PC-9 (cell line): Measurements from ENCODE around the gene TNK1. TPM values are rescaled to one million over a fixed set of nuclear protein-coding genes. Genes with fewer than 3 reads are reported as not detected.

Experiments used
- BruUV-seq: library from RNA; stranded (reverse); fragments of 400-500 nt; replicated peaks from 2 replicates; lab custom pipeline; 2021; lab: Mats Ljungman, UMichigan
- CTCF ChIA-PET: fragments of 300-600 bp; sonication (Branson Sonifier 250); formaldehyde crosslinking; loops from one replicate; lab custom pipeline; 2022; ENCODE audit warnings: antibody characterized with exemption; lab: Charles Lee
- POLR2A ChIA-PET: fragments of 300-600 bp; sonication (Branson Sonifier 250); formaldehyde crosslinking; loops from one replicate; lab custom pipeline; 2022; ENCODE audit warnings: antibody characterized with exemption; ENCODE audit not compliant: unreplicated experiment; lab: Charles Lee
- DNase-seq, 2 experiments: peaks; one replicate each; pipeline versions ENCODE4 v3.0.0 to v3.0.0-alpha.2; 2015 to 2022; ENCODE audit warnings: mixed read lengths in 1 of 2
- H2AFZ ChIP-seq: fragments of 200-600 bp; sonication (generic); 2 replicates; pipeline ENCODE4 v1.8.1; 2017; ENCODE audit warnings: antibody characterized with exemption
- H3F3A ChIP-seq: fragments of 200-600 bp; sonication (generic); 2 replicates; pipeline ENCODE4 v1.8.1; 2017; ENCODE audit warnings: antibody characterized with exemption, mild to moderate bottlenecking, low read depth; ENCODE audit not compliant: insufficient read depth
- H3K27ac ChIP-seq: fragments of 200-600 bp; sonication (generic); 2 replicates; pipeline ENCODE4 v1.6.1; 2016; ENCODE audit warnings: mixed run types
- H3K27me3 ChIP-seq: fragments of 200-600 bp; sonication (generic); 2 replicates; pipeline ENCODE4 v1.6.1; 2016; ENCODE audit warnings: low read depth, mixed run types; ENCODE audit not compliant: insufficient read depth
- H3K36me3 ChIP-seq: fragments of 200-600 bp; sonication (generic); 2 replicates; pipeline ENCODE4 v1.6.1; 2016; ENCODE audit warnings: low read depth, mixed run types
- H3K4me1 ChIP-seq: fragments of 200-600 bp; sonication (generic); replicated peaks from 2 replicates; pipeline ENCODE4 v1.6.1; 2016; ENCODE audit warnings: mixed run types; ENCODE audit not compliant: insufficient read depth
- H3K4me2 ChIP-seq: fragments of 200-600 bp; sonication (generic); 2 replicates; pipeline ENCODE4 v1.6.1; 2017; ENCODE audit warnings: mixed run types
- H3K4me3 ChIP-seq: fragments of 200-600 bp; sonication (generic); 2 replicates; pipeline ENCODE4 v1.6.1; 2016; ENCODE audit warnings: mixed run types
- H3K79me2 ChIP-seq: fragments of 200-600 bp; sonication (generic); 2 replicates; pipeline ENCODE4 v1.6.1; 2017; ENCODE audit warnings: low read depth, mixed run types
- H3K9me2 ChIP-seq: fragments of 200-600 bp; sonication (generic); 2 replicates; pipeline ENCODE4 v1.8.1; 2017; ENCODE audit warnings: mild to moderate bottlenecking; ENCODE audit not compliant: insufficient read depth
- H3K9me3 ChIP-seq: fragments of 200-600 bp; sonication (generic); 2 replicates; pipeline ENCODE4 v1.8.1; 2016; ENCODE audit warnings: low read depth; ENCODE audit not compliant: insufficient read depth
- H4K20me1 ChIP-seq: fragments of 200-600 bp; sonication (generic); 2 replicates; pipeline ENCODE4 v1.8.1; 2017; ENCODE audit not compliant: insufficient read depth
- EZH2 ChIP-seq: fragments of 200-600 bp; sonication (generic); IDR thresholded peaks from 2 replicates; pipeline ENCODE4 v1.8.0; 2017; ENCODE audit warnings: antibody characterized with exemption, low read depth
- intact Hi-C: fragments of 100-400 bp; cut with micrococcal nuclease; formaldehyde crosslinking; loops from one replicate; pipeline ENCODE4 v1.10.0; 2022; ENCODE audit not compliant: unreplicated experiment
- total RNA-seq: library from RNA; stranded (reverse); gene quantifications from 2 replicates; pipeline ENCODE4 v1.2.3, GENCODE V29; 2021
- TF ChIP-seq, protein P1 (sequence below): fragments of 200-600 bp; sonication (generic); conservative IDR thresholded peaks from 2 replicates; pipeline ENCODE4 v1.6.1; 2017; ENCODE audit warnings: mixed run types, antibody characterized with exemption, mild to moderate bottlenecking, moderate library complexity

Gene TNK1
- total RNA-seq, 1 experiment from 2014 or later, result 18.8 TPM

DNA sequence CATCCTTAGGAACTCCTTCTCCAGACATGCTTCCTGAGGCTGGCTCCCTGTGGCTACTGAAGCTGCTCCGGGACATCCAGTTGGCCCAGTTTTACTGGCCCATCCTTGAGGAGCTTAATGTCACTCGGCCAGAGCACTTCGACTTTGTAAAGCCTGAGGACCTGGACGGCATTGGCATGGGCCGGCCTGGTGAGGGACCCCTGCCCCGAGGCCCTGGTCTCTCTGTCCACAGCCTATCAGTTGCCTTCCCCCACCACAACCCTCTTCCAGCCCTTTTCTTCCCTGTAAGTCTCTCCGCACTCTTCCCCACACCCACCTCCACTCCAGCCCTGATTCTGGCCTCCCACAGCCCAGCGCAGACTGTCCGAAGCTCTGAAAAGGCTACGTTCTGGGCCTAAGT is 2.0 kb downstream of the TNK1 start:
- H3K79me2 ChIP-seq, result 0 out of 2 replicates have a peak, but pooled peaks cover 4% of the 10 kb centered on the region
- BruUV-seq, result no TSS peak
- H3K27ac ChIP-seq, result no peak overlapping the region
- intact Hi-C loops, result no loop called here
- TF ChIP-seq EZH2, result no peak
- TF ChIP-seq, protein P1, sequence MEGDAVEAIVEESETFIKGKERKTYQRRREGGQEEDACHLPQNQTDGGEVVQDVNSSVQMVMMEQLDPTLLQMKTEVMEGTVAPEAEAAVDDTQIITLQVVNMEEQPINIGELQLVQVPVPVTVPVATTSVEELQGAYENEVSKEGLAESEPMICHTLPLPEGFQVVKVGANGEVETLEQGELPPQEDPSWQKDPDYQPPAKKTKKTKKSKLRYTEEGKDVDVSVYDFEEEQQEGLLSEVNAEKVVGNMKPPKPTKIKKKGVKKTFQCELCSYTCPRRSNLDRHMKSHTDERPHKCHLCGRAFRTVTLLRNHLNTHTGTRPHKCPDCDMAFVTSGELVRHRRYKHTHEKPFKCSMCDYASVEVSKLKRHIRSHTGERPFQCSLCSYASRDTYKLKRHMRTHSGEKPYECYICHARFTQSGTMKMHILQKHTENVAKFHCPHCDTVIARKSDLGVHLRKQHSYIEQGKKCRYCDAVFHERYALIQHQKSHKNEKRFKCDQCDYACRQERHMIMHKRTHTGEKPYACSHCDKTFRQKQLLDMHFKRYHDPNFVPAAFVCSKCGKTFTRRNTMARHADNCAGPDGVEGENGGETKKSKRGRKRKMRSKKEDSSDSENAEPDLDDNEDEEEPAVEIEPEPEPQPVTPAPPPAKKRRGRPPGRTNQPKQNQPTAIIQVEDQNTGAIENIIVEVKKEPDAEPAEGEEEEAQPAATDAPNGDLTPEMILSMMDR, result no peak
- no peaks in the 10 kb centered on the region for H3F3A ChIP-seq
- no peak overlapping the region for H3K4me3 ChIP-seq
- ChIA-PET POLR2A (interaction anchor here (0.6 kb wide), 1 partner anchor 8 kb away, joined by 5 read pairs; no protein-coding TSS in a partner anchor), CTCF (interaction anchor here (0.6 kb wide), 2 partner anchors 25 to 765 kb away, joined by 5 to 6 read pairs; no protein-coding TSS in a partner anchor)
- H3K4me2 ChIP-seq, result no peak overlapping the region
- H3K9me3 ChIP-seq, result no peaks in the 10 kb centered on the region
- no peak overlapping the region for H2AFZ ChIP-seq
- no peaks in the 10 kb centered on the region for H4K20me1 ChIP-seq
- no peaks in the 10 kb centered on the region for H3K9me2 ChIP-seq
- DNase-seq, result no peak
- H3K36me3 ChIP-seq, result no peaks in the 10 kb centered on the region
- no peaks in the 10 kb centered on the region for H3K4me1 ChIP-seq
- H3K27me3 ChIP-seq, result no peaks in the 10 kb centered on the region

DNA sequence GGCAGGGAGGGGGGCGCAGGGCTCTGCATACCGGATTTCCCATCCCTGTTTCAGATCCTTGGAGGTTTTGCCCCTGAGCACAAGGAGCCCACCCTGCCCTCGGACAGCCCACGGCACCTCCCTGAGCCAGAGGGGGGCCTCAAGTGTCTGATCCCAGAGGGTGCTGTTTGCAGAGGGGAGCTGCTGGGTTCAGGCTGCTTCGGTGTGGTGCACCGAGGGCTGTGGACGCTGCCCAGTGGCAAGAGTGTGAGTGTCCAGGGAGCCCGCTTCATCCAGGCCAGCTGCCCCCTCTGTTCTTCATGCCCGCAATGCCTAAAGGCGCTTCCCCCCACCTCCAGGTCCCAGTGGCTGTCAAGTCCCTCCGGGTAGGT is 2.5 kb downstream of the TNK1 start:
- TF ChIP-seq EZH2, result no peak
- TF ChIP-seq, protein P1, result no peak
- no peak overlapping the region for H3K4me3 ChIP-seq
- H3K27me3 ChIP-seq, result no peaks in the 10 kb centered on the region
- no peaks in the 10 kb centered on the region for H3K4me1 ChIP-seq
- H2AFZ ChIP-seq, result no peak overlapping the region
- intact Hi-C loops, result no loop called here
- 0 out of 2 replicates have a peak, but pooled peaks cover 4% of the 10 kb centered on the region for H3K79me2 ChIP-seq
- H3K9me2 ChIP-seq, result no peaks in the 10 kb centered on the region
- CTCF ChIA-PET, result interaction anchor here (0.6 kb wide), 2 partner anchors 25 to 765 kb away, joined by 5 to 6 read pairs; no protein-coding TSS in a partner anchor
- POLR2A ChIA-PET, result no interaction called here
- no TSS peak for BruUV-seq
- no peak overlapping the region for H3K4me2 ChIP-seq
- H4K20me1 ChIP-seq, result no peaks in the 10 kb centered on the region
- no peaks in the 10 kb centered on the region for H3K9me3 ChIP-seq
- DNase-seq, result no peak
- H3F3A ChIP-seq, result no peaks in the 10 kb centered on the region
- no peaks in the 10 kb centered on the region for H3K36me3 ChIP-seq
- H3K27ac ChIP-seq, result no peak overlapping the region

DNA sequence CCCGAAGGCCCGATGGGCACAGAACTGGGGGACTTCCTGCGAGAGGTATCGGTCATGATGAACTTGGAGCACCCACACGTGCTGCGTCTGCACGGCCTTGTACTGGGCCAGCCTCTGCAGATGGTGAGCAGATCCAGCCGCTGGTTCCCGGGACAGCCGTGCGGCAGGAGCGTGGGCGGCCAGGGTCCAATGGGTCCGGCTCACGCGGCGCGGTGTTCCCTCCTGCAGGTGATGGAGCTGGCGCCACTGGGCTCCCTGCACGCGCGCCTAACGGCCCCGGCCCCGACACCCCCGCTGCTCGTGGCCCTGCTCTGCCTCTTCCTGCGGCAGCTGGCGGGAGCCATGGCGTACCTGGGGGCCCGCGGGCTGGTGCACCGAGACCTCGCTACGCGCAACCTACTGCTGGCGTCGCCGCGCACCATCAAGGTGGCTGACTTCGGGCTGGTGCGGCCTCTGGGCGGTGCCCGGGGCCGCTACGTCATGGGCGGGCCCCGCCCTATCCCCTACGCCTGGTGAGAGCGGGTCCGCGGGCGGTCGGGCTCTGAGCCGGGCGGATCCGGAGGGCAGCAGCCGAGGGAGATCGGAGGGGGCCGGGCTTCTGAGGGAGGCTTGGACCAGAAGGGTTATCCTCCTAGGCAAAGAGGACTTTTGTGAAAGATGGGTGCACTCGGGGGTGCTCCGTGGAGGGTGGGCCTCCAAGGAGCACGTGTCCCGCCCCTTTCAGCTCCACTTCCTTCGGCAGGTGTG is 3.0 kb downstream of the TNK1 start:
- no peaks in the 10 kb centered on the region for H3F3A ChIP-seq
- no peaks in the 10 kb centered on the region for H3K9me3 ChIP-seq
- DNase-seq, result no peak
- H3K4me1 ChIP-seq, result no peaks in the 10 kb centered on the region
- no peaks in the 10 kb centered on the region for H3K36me3 ChIP-seq
- 0 out of 2 replicates have a peak, but pooled peaks cover 4% of the 10 kb centered on the region for H3K79me2 ChIP-seq
- intact Hi-C loops, result no loop called here
- TF ChIP-seq EZH2, result no peak
- TF ChIP-seq, protein P1, result no peak
- BruUV-seq, result no TSS peak
- no peak overlapping the region for H3K4me3 ChIP-seq
- no peaks in the 10 kb centered on the region for H4K20me1 ChIP-seq
- H3K4me2 ChIP-seq, result no peak overlapping the region
- no peaks in the 10 kb centered on the region for H3K9me2 ChIP-seq
- H3K27ac ChIP-seq, result no peak overlapping the region
- ChIA-PET POLR2A (interaction anchor here (0.6 kb wide), 1 partner anchor 60 kb away, joined by 3 read pairs; no protein-coding TSS in a partner anchor), CTCF (interaction anchor here (0.6 kb wide), 1 partner anchor 17 kb away, joined by 3 read pairs; no protein-coding TSS in a partner anchor)
- no peak overlapping the region for H2AFZ ChIP-seq
- no peaks in the 10 kb centered on the region for H3K27me3 ChIP-seq
